Esophagus muscularis mucosa (tissue), 4 donors: ENCODE data around the gene GRIK1. TPM values are rescaled to one million over a fixed set of nuclear protein-coding genes. Genes with fewer than 3 reads are reported as not detected.

ENCODE experiments used
- DNase-seq: peaks from one replicate; pipeline ENCODE4 v3.0.0-alpha.2; 2017; ENCODE audit errors: extremely low spot score
- H3K27ac ChIP-seq, 4 donors: fragments of 200-600 bp; sonication (generic); replicated peaks in 1 of 4; 1 replicate in 3 of 4; 2 replicates in 1 of 4; pipeline ENCODE4 v1.5.1; 2016 to 2019; ENCODE audit warnings: mild to moderate bottlenecking in 1 of 4
- H3K27me3 ChIP-seq, 4 donors: fragments of 200-600 bp; sonication (generic); one replicate each; pipeline versions ENCODE4 v1.5.1 to v1.6.0; 2016 to 2019
- H3K36me3 ChIP-seq, 4 donors: fragments of 200-600 bp; sonication (generic); one replicate each; pipeline ENCODE4 v1.5.1; 2016 to 2019
- H3K4me1 ChIP-seq, 4 donors: fragments of 200-600 bp; sonication (generic); one replicate each; pipeline ENCODE4 v1.5.1; 2016 to 2019
- H3K4me3 ChIP-seq, 4 donors: fragments of 200-600 bp; sonication (generic); 1 replicate in 2 of 4; 2 replicates in 2 of 4; pipeline ENCODE4 v1.5.1; 2016 to 2019; ENCODE audit warnings: mild to moderate bottlenecking in 4 of 4, moderate library complexity in 1 of 4
- H3K9me3 ChIP-seq, 4 donors: fragments of 200-600 bp; sonication (generic); 1 replicate in 3 of 4; 2 replicates in 1 of 4; pipeline ENCODE4 v1.5.1; 2016 to 2019
- CTCF ChIP-seq, 3 experiments: fragments of 200-600 bp in 2 of 3; fragments of 450-650 bp in 1 of 3; sonication (generic) in 2 of 3; IDR thresholded peaks; one replicate each; pipeline ENCODE4 v1.5.1; 2017 to 2019; ENCODE audit warnings: antibody characterized with exemption in 3 of 3, mild to moderate bottlenecking in 2 of 3, moderate library complexity in 1 of 3
- EP300 ChIP-seq: sonication (generic); formaldehyde crosslinking; IDR thresholded peaks from one replicate; pipeline ENCODE4 v1.6.1; 2017; ENCODE audit warnings: antibody characterized with exemption
- POLR2A ChIP-seq: fragments of 450-650 bp; IDR thresholded peaks from one replicate; pipeline ENCODE4 v1.6.1; 2017; ENCODE audit warnings: antibody characterized with exemption, moderate library complexity, mild to moderate bottlenecking, low read depth
- POLR2AphosphoS5 ChIP-seq, 2 donors: sonication (generic); formaldehyde crosslinking; IDR thresholded peaks; one replicate each; pipeline ENCODE4 v1.6.1; 2017; ENCODE audit warnings: antibody characterized with exemption in 2 of 2
- WGBS: methylation state at CpG from one replicate; pipeline ENCODE4 v1.1.5; 2018; 5-methylcytosine and 5-hydroxymethylcytosine counted together
- intact Hi-C: fragments of 100-400 bp; cut with DNase I; formaldehyde crosslinking; loops from one replicate; pipeline ENCODE4 v1.15.1; 2023
- total RNA-seq, 4 donors: library from RNA; depleted of rRNA; stranded (reverse); fragments of >200 nt; gene quantifications; one replicate each; pipeline versions ENCODE4 v1.1.0 to v1.2.1, GENCODE V29; 2016

GRIK1 gene
- total RNA-seq, 4 donors from 2014 or later, result 0.19 to 0.40 (median 0.33) TPM; not detected in 1

DNA sequence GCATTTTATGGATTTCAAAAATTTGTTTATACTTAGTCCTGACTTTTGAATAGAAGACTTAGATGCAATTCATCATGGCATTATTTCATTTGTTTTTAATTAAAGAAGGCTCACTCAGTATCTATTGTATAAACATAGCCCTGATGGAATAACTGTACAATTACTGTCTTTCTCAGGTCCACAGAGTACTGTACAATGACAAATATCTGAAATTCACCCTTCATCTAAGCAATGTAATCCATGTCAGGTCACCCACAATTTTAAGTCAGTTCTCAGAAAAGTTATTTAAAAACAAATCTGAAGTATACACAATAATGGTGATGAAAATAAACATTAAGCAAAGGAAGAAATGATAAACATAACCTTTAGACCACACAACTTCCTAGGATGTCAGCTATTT, 311.9 kb downstream of the GRIK1 start:
- intact Hi-C loops, result no loop called here
- TF ChIP-seq POLR2A (no peak), EP300 (no peak), POLR2AphosphoS5 (IDR thresholded peaks at IDR 0.05) (no peak), CTCF (IDR thresholded peaks at IDR 0.05) (no peak)
- no peaks in the 10 kb centered on the region for H3K27me3 ChIP-seq

GRCh38 chr21:29626801-29627470, 312.9 kb downstream of the GRIK1 start:
- TF ChIP-seq POLR2A (no peak), EP300 (no peak), POLR2AphosphoS5 (IDR thresholded peaks at IDR 0.05) (no peak), CTCF (IDR thresholded peaks at IDR 0.05) (no peak)
- no peaks in the 10 kb centered on the region for H3K36me3 ChIP-seq
- no peaks in the 10 kb centered on the region for H3K9me3 ChIP-seq
- DNase-seq, result no peak
- intact Hi-C loops, result no loop called here
- no peaks in the 10 kb centered on the region for H3K27me3 ChIP-seq
- 36% methylated on average over 1 of the region's 1 CpG for WGBS
- H3K4me1 ChIP-seq, result peaks cover 0 to 18% (median 3%) of the 10 kb centered on the region in 4 donors
- H3K4me3 ChIP-seq, result no peak overlapping the region
- no peak overlapping the region for H3K27ac ChIP-seq

More for the DNA sequence above, 311.9 kb downstream of the GRIK1 start:
- H3K4me1 ChIP-seq, result peaks cover 0 to 18% (median 3%) of the 10 kb centered on the region in 4 donors
- no peaks in the 10 kb centered on the region for H3K9me3 ChIP-seq
- no peak overlapping the region for H3K4me3 ChIP-seq
- DNase-seq, result no peak
- H3K27ac ChIP-seq, result no peak overlapping the region
- H3K36me3 ChIP-seq, result no peaks in the 10 kb centered on the region

- 100% methylated on average over 3 of the region's 3 CpGs for WGBS
- Histone ChIP-seq H3K9me3 (no peaks in the 10 kb centered on the region), H3K4me1 (peaks cover 0 to 18% (median 3%) of the 10 kb centered on the region in 4 donors), H3K4me3 (no peak overlapping the region), H3K27me3 (no peaks in the 10 kb centered on the region), H3K36me3 (no peaks in the 10 kb centered on the region), H3K27ac (no peak overlapping the region)
- TF ChIP-seq POLR2AphosphoS5 (IDR thresholded peaks at IDR 0.05) (no peak), CTCF (IDR thresholded peaks at IDR 0.05) (no peak), POLR2A (no peak), EP300 (no peak)
- intact Hi-C loops, result no loop called here
- no peak for DNase-seq
Measured at GRCh38 chr21:29625990-29626389, 313.8 kb downstream of the GRIK1 start.

GRCh38 chr21:29624776-29625175, 315.0 kb downstream of the GRIK1 start:
- Histone ChIP-seq H3K27me3 (no peaks in the 10 kb centered on the region), H3K9me3 (no peaks in the 10 kb centered on the region), H3K27ac (no peak overlapping the region), H3K4me1 (peaks cover 0 to 18% (median 3%) of the 10 kb centered on the region in 4 donors), H3K36me3 (no peaks in the 10 kb centered on the region), H3K4me3 (no peak overlapping the region)
- DNase-seq, result no peak
- 91% methylated on average over 6 of the region's 6 CpGs for WGBS
- intact Hi-C loops, result no loop called here
- TF ChIP-seq EP300 (no peak), CTCF (IDR thresholded peaks at IDR 0.05) (no peak), POLR2A (no peak), POLR2AphosphoS5 (IDR thresholded peaks at IDR 0.05) (no peak)

DNA sequence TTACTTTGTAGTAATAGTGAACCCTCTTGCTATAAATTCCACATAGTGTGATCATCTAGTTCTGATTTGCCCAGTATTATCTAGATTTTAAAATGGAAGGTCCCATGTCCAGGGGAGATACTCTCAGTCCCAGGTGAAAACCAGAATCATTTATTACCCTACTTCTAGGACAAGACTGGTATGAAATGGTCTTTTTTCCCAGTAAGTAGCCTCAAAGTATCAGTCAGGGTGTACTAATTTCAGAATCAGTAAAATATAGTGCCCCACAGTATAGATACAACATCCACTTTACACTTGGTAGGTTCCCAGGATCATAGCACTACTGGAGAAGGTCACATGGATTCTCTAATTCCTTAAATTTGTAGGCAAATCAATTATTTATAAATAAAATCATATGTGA, 318.3 kb downstream of the GRIK1 start:
- H3K27me3 ChIP-seq, result no peaks in the 10 kb centered on the region
- no peak overlapping the region for H3K4me3 ChIP-seq
- no peaks in the 10 kb centered on the region for H3K9me3 ChIP-seq
- intact Hi-C loops, result no loop called here
- DNase-seq, result no peak
- no peak overlapping the region for H3K27ac ChIP-seq
- H3K4me1 ChIP-seq, result peaks cover 0 to 3% (median 0%) of the 10 kb centered on the region in 4 donors
- H3K36me3 ChIP-seq, result no peaks in the 10 kb centered on the region
- TF ChIP-seq CTCF (IDR thresholded peaks at IDR 0.05) (no peak), POLR2A (no peak), POLR2AphosphoS5 (IDR thresholded peaks at IDR 0.05) (no peak), EP300 (no peak)
